Smooth muscle cell (in vitro differentiated cells): ENCODE measurements around the gene SH3RF3. TPM values are rescaled to one million over a fixed set of nuclear protein-coding genes. Genes with fewer than 3 reads are reported as not detected.

ENCODE experiments used
- DNase-seq: peaks from one replicate; lab custom pipeline; 2025; ENCODE audit not compliant: unreplicated experiment; lab: John Stamatoyannopoulos, UW
- H2AFZ ChIP-seq: fragments of 200-600 bp; sonication (generic); 2 replicates; pipeline ENCODE4 v1.6.0; 2016; ENCODE audit warnings: antibody characterized with exemption, low read depth, mild to moderate bottlenecking
- H3F3A ChIP-seq: fragments of 200-600 bp; sonication (generic); 2 replicates; pipeline ENCODE4 v1.6.0; 2017; ENCODE audit warnings: antibody characterized with exemption, low read depth
- H3K27ac ChIP-seq: fragments of 200-600 bp; sonication (generic); 2 replicates; pipeline ENCODE4 v1.5.1; 2016; ENCODE audit warnings: low read depth, mild to moderate bottlenecking
- H3K27me3 ChIP-seq: fragments of 200-600 bp; sonication (generic); 2 replicates; pipeline ENCODE4 v1.6.1; 2016; ENCODE audit warnings: low read depth, mild to moderate bottlenecking
- H3K36me3 ChIP-seq: fragments of 200-600 bp; sonication (generic); 2 replicates; pipeline ENCODE4 v1.5.1; 2016; ENCODE audit warnings: low read depth
- H3K4me1 ChIP-seq: fragments of 200-600 bp; sonication (generic); 2 replicates; pipeline ENCODE4 v1.5.1; 2016; ENCODE audit warnings: low read depth
- H3K4me2 ChIP-seq: fragments of 200-600 bp; sonication (generic); 2 replicates; pipeline ENCODE4 v1.6.0; 2016; ENCODE audit warnings: mild to moderate bottlenecking
- H3K4me3 ChIP-seq: fragments of 200-600 bp; sonication (generic); 2 replicates; pipeline ENCODE4 v1.5.1; 2016; ENCODE audit warnings: mild to moderate bottlenecking
- H3K79me2 ChIP-seq: fragments of 200-600 bp; sonication (generic); 2 replicates; pipeline ENCODE4 v1.6.0; 2016; ENCODE audit warnings: low read depth, mild to moderate bottlenecking
- H3K9ac ChIP-seq: fragments of 200-600 bp; sonication (generic); 2 replicates; pipeline ENCODE4 v1.6.0; 2016; ENCODE audit warnings: low read depth
- H3K9me3 ChIP-seq: fragments of 200-600 bp; sonication (generic); replicated peaks from 2 replicates; pipeline ENCODE4 v1.5.1; 2016; ENCODE audit warnings: low read depth
- H4K20me1 ChIP-seq: fragments of 200-600 bp; sonication (generic); 2 replicates; pipeline ENCODE4 v1.6.0; 2016; ENCODE audit warnings: low read depth
- CTCF ChIP-seq: fragments of 200-600 bp; sonication (generic); IDR thresholded peaks from 2 replicates; pipeline ENCODE4 v1.5.1; 2017; ENCODE audit warnings: borderline replicate concordance, mild to moderate bottlenecking, antibody characterized with exemption; ENCODE audit not compliant: insufficient read depth, poor library complexity, severe bottlenecking
- WGBS: methylation state at CpG from one replicate; pipeline ENCODE4 v1.1.7; 2016; ENCODE audit warnings: low lambda C conversion rate; 5-methylcytosine and 5-hydroxymethylcytosine counted together
- polyA plus RNA-seq: library from polyadenylated mRNA; unstranded; fragments of >200 nt; fragmentation: Nextera tagmentation; extraction: Ambion mirVana; gene quantifications from 2 replicates; pipeline ENCODE4 v1.2.1, GENCODE V29; 2016
- total RNA-seq: library from RNA; depleted of rRNA; stranded (reverse); fragments of >200 nt; gene quantifications from 2 replicates; pipeline ENCODE4 v1.2.3, GENCODE V29; 2014

Gene SH3RF3
- total and polyA plus RNA-seq, 2 experiments from 2014 or later = 6.6 to 11.8 TPM

- H4K20me1 ChIP-seq = peaks cover 45% of the 10 kb centered on the region
- H3K4me3 ChIP-seq = no peak overlapping the region
- H3F3A ChIP-seq = no peaks in the 10 kb centered on the region
- no peaks in the 10 kb centered on the region for H3K4me1 ChIP-seq
- DNase-seq = no peak
- no peaks in the 10 kb centered on the region for H3K27me3 ChIP-seq
- peak overlapping the region; percentile 56 for H3K27ac ChIP-seq
- peaks cover 26% of the 10 kb centered on the region for H3K79me2 ChIP-seq
- no peak overlapping the region for H2AFZ ChIP-seq
- no peak for TF ChIP-seq CTCF
- WGBS = 76% methylated on average over 7 of the region's 7 CpGs
- no peaks in the 10 kb centered on the region for H3K9me3 ChIP-seq
- H3K36me3 ChIP-seq = no peaks in the 10 kb centered on the region
- H3K4me2 ChIP-seq = no peak overlapping the region
- no peak overlapping the region for H3K9ac ChIP-seq
Measured at GRCh38 chr2:109253217-109253616, 124.2 kb downstream of the SH3RF3 start.

- H3K4me1 ChIP-seq = no peaks in the 10 kb centered on the region
- DNase-seq = no peak
- H4K20me1 ChIP-seq = peaks cover 56% of the 10 kb centered on the region
- H3K79me2 ChIP-seq = peaks cover 33% of the 10 kb centered on the region
- H3K27ac ChIP-seq = no peak overlapping the region
- H3K4me2 ChIP-seq = no peak overlapping the region
- no peaks in the 10 kb centered on the region for H3K27me3 ChIP-seq
- no peak for TF ChIP-seq CTCF
- no peak overlapping the region for H3K9ac ChIP-seq
- no peak overlapping the region for H3K4me3 ChIP-seq
- no peak overlapping the region for H2AFZ ChIP-seq
- 95% methylated on average over 12 of the region's 12 CpGs for WGBS
- no peaks in the 10 kb centered on the region for H3K9me3 ChIP-seq
- no peaks in the 10 kb centered on the region for H3K36me3 ChIP-seq
- H3F3A ChIP-seq = no peaks in the 10 kb centered on the region
Measured at GRCh38 chr2:109254174-109254904, 125.3 kb downstream of the SH3RF3 start.

DNA sequence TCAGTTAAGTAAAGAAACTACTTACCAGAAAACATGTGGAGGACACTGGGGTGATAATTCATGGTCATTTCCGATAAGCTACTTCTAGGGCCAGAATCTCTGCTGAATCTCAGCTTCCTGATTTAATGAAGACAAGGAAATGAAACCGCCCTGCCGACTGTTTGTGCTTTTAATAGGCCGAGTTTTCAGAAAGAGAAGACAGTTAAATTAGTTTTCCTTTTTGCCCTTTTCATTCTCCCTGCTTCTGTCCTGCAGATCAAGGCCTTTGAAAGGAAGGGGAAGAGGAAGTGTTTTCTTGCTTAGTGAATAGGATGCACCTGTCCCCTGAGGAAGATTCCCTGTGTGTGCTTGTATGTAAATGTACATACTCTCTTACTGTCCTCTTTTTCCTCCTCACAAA, 126.6 kb downstream of the SH3RF3 start:
- Histone ChIP-seq H2AFZ (no peak overlapping the region), H3F3A (no peaks in the 10 kb centered on the region), H3K27ac (no peak overlapping the region), H3K36me3 (no peaks in the 10 kb centered on the region), H3K4me2 (no peak overlapping the region), H3K4me3 (no peak overlapping the region), H3K9ac (no peak overlapping the region), H4K20me1 (peaks cover 69% of the 10 kb centered on the region), H3K27me3 (no peaks in the 10 kb centered on the region), H3K79me2 (peaks cover 39% of the 10 kb centered on the region), H3K9me3 (no peaks in the 10 kb centered on the region), H3K4me1 (no peaks in the 10 kb centered on the region)
- no peak for TF ChIP-seq CTCF
- 83% methylated on average over 4 of the region's 4 CpGs for WGBS
- no peak for DNase-seq

DNA sequence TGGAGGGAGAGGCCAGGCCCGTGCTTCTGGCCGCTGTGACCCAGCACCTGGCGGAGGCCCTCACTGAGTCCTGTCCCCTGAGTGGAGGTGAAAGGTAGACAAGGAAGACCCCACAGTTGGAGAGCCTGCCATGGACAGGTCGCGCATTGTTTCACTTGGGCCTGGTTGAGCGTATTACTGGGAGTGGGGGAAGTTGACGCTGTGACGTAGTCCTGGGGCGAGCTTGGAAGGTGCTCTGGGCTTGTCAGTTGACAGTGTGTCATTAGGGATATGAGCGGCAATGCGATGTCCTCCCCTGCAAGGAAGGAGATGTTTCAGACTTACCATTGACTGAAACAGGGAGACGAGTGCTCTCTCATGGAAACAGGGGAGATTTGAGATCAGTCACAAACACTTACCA, 127.1 kb downstream of the SH3RF3 start:
- no peak overlapping the region for H3K27ac ChIP-seq
- 95% methylated on average over 12 of the region's 12 CpGs for WGBS
- peaks cover 74% of the 10 kb centered on the region for H4K20me1 ChIP-seq
- H3F3A ChIP-seq = no peaks in the 10 kb centered on the region
- no peaks in the 10 kb centered on the region for H3K27me3 ChIP-seq
- peaks cover 35% of the 10 kb centered on the region for H3K79me2 ChIP-seq
- H3K36me3 ChIP-seq = no peaks in the 10 kb centered on the region
- H3K4me3 ChIP-seq = no peak overlapping the region
- H2AFZ ChIP-seq = no peak overlapping the region
- H3K9me3 ChIP-seq = no peaks in the 10 kb centered on the region
- no peak overlapping the region for H3K4me2 ChIP-seq
- TF ChIP-seq CTCF = no peak
- H3K4me1 ChIP-seq = no peaks in the 10 kb centered on the region
- no peak for DNase-seq
- H3K9ac ChIP-seq = no peak overlapping the region
